Activated T-helper 17 cell treated with anti-CD3 and anti-CD28 coated beads, Interleukin-2, amount 50 U/mL, for 72 hours (primary cell): ENCODE results near the gene DAPK3. TPM values are rescaled to one million over a fixed set of nuclear protein-coding genes. Genes with fewer than 3 reads are reported as not detected.
"Not testable (repeated sequence)": the region's sequence is repeated elsewhere in the genome, so short reads cannot be mapped to it uniquely, and the experiment has no call there.

Experiments
- ATAC-seq: fragments of 150-1000 bp; cut with Tn5 transposase; replicated peaks from 2 replicates; pipeline ENCODE4 v1.10.0; 2021; ENCODE audit warnings: mild to moderate bottlenecking, moderate library complexity
- H3K27ac Mint-ChIP-seq: one replicate; pipeline ENCODE4 v1.8.0; 2022; ENCODE audit warnings: mixed read lengths
- H3K27me3 Mint-ChIP-seq: one replicate; pipeline ENCODE4 v1.8.0; 2022; ENCODE audit warnings: mixed read lengths
- H3K36me3 Mint-ChIP-seq: one replicate; pipeline ENCODE4 v1.8.0; 2022; ENCODE audit warnings: low read depth, mild to moderate bottlenecking, mixed read lengths
- H3K4me1 Mint-ChIP-seq: one replicate; pipeline ENCODE4 v1.8.0; 2022; ENCODE audit warnings: mixed read lengths
- H3K4me3 Mint-ChIP-seq: one replicate; pipeline ENCODE4 v1.8.0; 2022; ENCODE audit warnings: mild to moderate bottlenecking, mixed read lengths
- H3K9me3 Mint-ChIP-seq: one replicate; pipeline ENCODE4 v1.8.0; 2022; ENCODE audit warnings: mixed read lengths
- total RNA-seq, 2 donors: library from RNA; stranded (reverse); gene quantifications; one replicate each; pipeline ENCODE4 v1.2.3, GENCODE V29; 2022

Gene DAPK3
- total RNA-seq, 2 donors from 2014 or later, result 37.5 to 40.6 TPM

DNA sequence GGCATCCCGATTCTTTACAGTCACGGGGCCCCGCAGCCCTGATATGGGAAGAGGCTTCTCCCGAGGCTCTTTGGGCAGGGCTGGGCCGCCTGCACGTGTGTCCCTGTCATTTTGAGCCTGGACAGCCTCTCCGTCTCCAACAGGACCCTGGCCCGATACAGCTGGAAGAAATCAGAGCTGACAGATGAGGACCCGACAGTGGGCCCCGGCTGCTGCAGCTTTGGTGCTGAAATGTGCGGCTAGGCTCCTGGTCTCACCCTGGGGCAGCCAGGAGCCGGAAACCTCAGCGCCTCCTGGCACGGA, 39.9 kb upstream of the DAPK3 start:
- peaks cover 23% of the 10 kb centered on the region for H3K36me3 Mint-ChIP-seq
- H3K27ac Mint-ChIP-seq, result no peak overlapping the region
- no peak for ATAC-seq
- H3K4me1 Mint-ChIP-seq, result peaks cover 11% of the 10 kb centered on the region
- H3K4me3 Mint-ChIP-seq, result peak overlapping the region; percentile 16
- H3K27me3 Mint-ChIP-seq, result no peaks in the 10 kb centered on the region
- H3K9me3 Mint-ChIP-seq, result no peaks in the 10 kb centered on the region

DNA sequence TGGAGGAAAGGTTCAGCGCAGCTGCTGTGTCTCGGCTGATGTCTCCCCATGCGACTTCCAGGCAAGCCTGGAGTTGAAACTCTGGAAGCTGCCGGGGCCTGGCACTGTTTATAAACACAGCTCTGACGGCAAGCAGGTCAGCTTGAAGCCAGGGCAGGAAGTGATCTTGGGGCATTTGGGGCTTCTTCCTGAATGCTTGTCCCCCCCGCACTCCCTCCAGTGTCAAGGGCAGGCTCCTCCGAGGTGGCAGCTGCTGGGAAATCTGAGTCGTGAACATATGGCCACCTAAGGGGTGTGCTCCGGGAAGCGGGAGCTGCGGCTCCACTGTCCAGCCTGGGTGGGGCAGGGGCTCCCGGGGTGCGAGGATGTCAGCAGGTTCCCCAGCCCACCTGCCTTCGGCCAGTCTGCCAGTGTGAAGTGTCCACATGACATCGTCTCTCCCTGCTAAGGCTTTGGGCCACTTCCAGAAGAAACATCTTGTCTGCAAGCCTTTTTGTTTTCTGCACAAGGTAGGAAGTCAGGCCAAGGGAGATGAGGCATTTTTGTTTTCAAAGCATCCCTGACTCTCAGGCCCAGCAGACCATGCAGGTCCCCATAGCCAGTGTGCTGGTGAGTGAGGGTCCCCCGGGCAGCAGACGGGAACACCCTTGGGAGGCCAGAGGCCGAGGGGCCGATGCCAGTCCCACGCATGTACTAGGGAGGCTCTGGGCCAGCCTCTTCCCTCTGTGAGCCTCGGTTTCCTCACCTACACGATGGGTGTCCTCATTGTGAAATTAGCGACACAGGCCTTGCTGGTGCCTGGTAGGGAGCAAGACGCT, 39.3 kb upstream of the DAPK3 start:
- H3K27ac Mint-ChIP-seq, result peak overlapping the region; percentile 93
- no peaks in the 10 kb centered on the region for H3K27me3 Mint-ChIP-seq
- ATAC-seq, result no peak
- peak overlapping the region; percentile 85 for H3K4me3 Mint-ChIP-seq
- H3K4me1 Mint-ChIP-seq, result peaks cover 11% of the 10 kb centered on the region
- H3K36me3 Mint-ChIP-seq, result peaks cover 19% of the 10 kb centered on the region
- H3K9me3 Mint-ChIP-seq, result no peaks in the 10 kb centered on the region

DNA sequence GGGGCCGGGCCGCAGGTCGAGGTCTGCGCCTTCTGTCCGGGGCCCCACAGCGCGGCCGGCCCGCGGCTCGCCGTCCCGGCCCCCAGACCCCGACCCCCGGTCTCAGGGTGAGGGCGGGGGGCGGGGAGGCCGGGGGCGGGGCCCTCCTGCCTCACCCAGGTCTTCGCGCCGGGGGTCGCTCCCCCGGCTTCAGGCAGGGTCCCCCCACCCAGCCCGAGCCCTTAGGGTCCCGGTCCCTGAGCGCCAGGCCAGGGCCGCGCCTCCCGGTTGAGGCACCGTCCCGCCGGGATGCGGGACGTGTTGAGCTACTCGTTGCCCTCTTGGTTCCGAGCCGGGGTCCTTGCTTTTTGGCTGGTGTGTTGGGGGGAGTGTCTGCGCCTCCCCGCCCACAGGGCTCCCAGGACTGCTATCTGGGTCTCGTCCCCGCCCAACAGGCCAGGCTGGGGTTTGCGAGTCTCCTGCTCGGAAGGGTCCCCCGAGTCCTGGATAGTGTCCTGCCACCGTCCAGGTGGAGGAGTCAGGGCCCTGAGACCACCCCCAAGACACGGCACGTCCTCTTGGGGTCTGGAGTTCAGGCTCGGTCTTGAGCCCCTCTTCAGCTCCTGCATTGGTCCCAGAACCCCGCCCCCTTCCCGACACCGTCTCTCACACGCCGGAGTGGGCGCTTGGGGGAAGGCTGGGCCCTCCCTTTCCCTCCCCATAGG, 37.1 kb upstream of the DAPK3 start:
- no peak for ATAC-seq
- peaks cover 10% of the 10 kb centered on the region for H3K4me1 Mint-ChIP-seq
- H3K27ac Mint-ChIP-seq, result peak overlapping the region; percentile 93
- peaks cover 14% of the 10 kb centered on the region for H3K36me3 Mint-ChIP-seq
- peak overlapping the region; percentile 85 for H3K4me3 Mint-ChIP-seq
- H3K9me3 Mint-ChIP-seq, result no peaks in the 10 kb centered on the region
- H3K27me3 Mint-ChIP-seq, result no peaks in the 10 kb centered on the region

DNA sequence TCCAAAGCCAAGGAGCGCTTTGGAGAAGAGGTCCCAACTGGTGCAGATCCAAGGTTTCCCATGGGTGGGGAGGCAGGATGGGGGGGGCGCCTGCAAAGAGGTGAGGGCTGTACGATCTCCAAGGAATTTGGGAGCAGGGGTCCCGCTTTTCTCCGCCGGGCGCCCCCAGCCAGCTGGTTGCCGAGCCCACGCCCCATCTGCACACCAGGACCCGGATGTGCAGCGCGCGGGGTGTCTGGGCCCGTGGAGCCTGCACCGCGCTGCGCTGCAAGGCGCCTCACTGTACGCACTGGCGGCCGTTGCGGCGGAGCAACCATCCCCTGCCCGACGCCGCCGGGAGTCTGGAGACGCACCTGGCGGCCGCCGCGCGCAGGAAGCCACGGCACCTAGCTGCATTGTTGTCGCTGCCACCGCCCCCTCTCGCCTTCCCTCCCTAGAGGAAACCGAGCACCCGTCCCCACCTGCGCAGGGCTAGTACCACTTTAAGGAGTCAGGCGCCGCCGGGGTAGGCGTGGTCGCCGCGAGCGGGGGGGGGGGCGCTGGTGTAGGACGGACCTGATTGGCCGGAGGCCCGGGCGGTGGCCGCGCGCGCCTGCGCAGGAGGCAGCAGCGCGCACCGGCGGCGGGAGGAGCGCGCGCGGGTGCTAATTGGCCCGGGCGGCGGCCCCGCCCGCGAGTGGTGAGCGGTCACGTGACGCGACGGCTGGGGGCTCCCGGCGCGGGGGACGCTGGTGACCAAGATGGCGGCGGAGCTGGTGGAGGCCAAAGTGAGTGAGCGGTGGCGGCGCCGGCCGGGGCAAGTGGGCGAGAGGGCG, 36.3 kb upstream of the DAPK3 start, which contains the start of gene PIAS4:
Gene PIAS4, plus strand, starts transcription at position 716 of the 815 bp plus-strand sequence. Its CDS starts 25 bp downstream, at position 741.
- H3K9me3 Mint-ChIP-seq, result no peaks in the 10 kb centered on the region
- H3K27ac Mint-ChIP-seq, result peak within 1 kb of the TSS; percentile 93
- H3K4me3 Mint-ChIP-seq, result peak within 1 kb of the TSS; percentile 85
- peak; percentile 95 for ATAC-seq
- H3K27me3 Mint-ChIP-seq, result no peaks in the 10 kb centered on the region
- peaks cover 7% of the 10 kb centered on the region for H3K36me3 Mint-ChIP-seq
- peaks cover 8% of the 10 kb centered on the region for H3K4me1 Mint-ChIP-seq

DNA sequence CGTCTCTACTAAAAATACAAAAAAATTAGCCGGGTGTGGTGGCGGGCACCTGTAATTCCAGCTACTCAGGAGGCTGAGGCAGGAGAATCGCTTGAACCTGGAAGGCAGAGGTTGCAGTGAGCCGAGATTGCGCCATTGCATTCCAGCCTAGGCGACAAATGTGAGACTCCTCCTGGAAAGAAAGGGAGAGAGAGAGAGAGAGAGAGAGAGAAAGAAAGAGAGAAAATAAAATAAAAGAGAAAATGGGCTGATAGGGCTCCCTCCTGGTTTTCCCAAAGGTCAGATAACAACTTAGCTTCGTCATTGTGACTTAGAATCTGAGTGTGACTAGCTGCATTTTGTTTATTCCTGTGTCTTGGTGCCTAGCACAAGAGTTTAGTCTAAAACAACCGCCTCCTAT, 34.5 kb upstream of the DAPK3 start:
- H3K4me1 Mint-ChIP-seq, H3K27ac Mint-ChIP-seq, H3K36me3 Mint-ChIP-seq, H3K9me3 Mint-ChIP-seq, H3K27me3 Mint-ChIP-seq, ATAC-seq: not testable (repeated sequence)
- peak overlapping the region; percentile 21 for H3K4me3 Mint-ChIP-seq

GRCh38 chr19:4000798-4001197, 29.9 kb upstream of the DAPK3 start:
- not testable (repeated sequence) for H3K27me3 Mint-ChIP-seq, H3K9me3 Mint-ChIP-seq, H3K27ac Mint-ChIP-seq, H3K36me3 Mint-ChIP-seq, H3K4me3 Mint-ChIP-seq, ATAC-seq, H3K4me1 Mint-ChIP-seq

GRCh38 chr19:3998667-3999412, 27.9 kb upstream of the DAPK3 start:
- H3K4me3 Mint-ChIP-seq, H3K27me3 Mint-ChIP-seq, H3K4me1 Mint-ChIP-seq, ATAC-seq, H3K9me3 Mint-ChIP-seq, H3K36me3 Mint-ChIP-seq, H3K27ac Mint-ChIP-seq: not testable (repeated sequence)

- Mint-ChIP-seq H3K27ac (no peak overlapping the region), H3K27me3 (no peaks in the 10 kb centered on the region), H3K36me3 (no peaks in the 10 kb centered on the region), H3K4me1 (peaks cover 4% of the 10 kb centered on the region), H3K9me3 (no peaks in the 10 kb centered on the region), H3K4me3 (no peak overlapping the region)
- ATAC-seq, result no peak
These were observed 24.7 kb upstream of the DAPK3 start for GRCh38 chr19:3995607-3996006.

DNA sequence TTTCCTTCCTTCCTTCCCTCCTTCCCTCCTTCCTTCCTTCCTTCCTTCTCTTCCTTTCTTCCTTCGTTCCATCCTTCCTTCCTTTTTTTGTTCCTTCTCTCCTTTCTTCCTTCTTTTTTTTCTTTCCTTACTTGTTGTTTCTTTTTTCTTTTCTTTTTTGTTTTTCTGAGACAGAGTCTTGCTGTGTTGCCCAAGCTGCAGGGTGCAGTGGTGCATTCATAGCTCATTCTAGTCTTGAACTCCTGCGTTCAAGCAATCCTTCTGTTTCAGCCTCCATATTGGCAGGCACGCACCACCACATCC, 19.9 kb upstream of the DAPK3 start:
- no peak for ATAC-seq
- Mint-ChIP-seq H3K36me3 (no peaks in the 10 kb centered on the region), H3K4me1 (peaks cover 14% of the 10 kb centered on the region), H3K27ac (peak overlapping the region; percentile 91), H3K27me3 (no peaks in the 10 kb centered on the region), H3K4me3 (peak overlapping the region; percentile 90), H3K9me3 (no peaks in the 10 kb centered on the region)

GRCh38 chr19:3987619-3988371, 16.9 kb upstream of the DAPK3 start:
- H3K4me1 Mint-ChIP-seq, result peaks cover 26% of the 10 kb centered on the region
- ATAC-seq, result peak; percentile 22
- no peaks in the 10 kb centered on the region for H3K27me3 Mint-ChIP-seq
- H3K27ac Mint-ChIP-seq, result peak overlapping the region; percentile 71
- no peaks in the 10 kb centered on the region for H3K9me3 Mint-ChIP-seq
- H3K36me3 Mint-ChIP-seq, result peaks cover 28% of the 10 kb centered on the region
- H3K4me3 Mint-ChIP-seq, result peak overlapping the region; percentile 98

- Mint-ChIP-seq H3K36me3 (peaks cover 42% of the 10 kb centered on the region), H3K9me3 (no peaks in the 10 kb centered on the region), H3K4me1 (peaks cover 29% of the 10 kb centered on the region), H3K27ac (peak overlapping the region; percentile 97), H3K4me3 (peak overlapping the region; percentile 98), H3K27me3 (no peaks in the 10 kb centered on the region)
- peak; percentile 41 for ATAC-seq
These were observed 15.6 kb upstream of the DAPK3 start for GRCh38 chr19:3986260-3987041.

GRCh38 chr19:3985643-3986259, 14.9 kb upstream of the DAPK3 start:
- peaks cover 49% of the 10 kb centered on the region for H3K36me3 Mint-ChIP-seq
- H3K9me3 Mint-ChIP-seq, result no peaks in the 10 kb centered on the region
- H3K27me3 Mint-ChIP-seq, result no peaks in the 10 kb centered on the region
- peak overlapping the region; percentile 98 for H3K4me3 Mint-ChIP-seq
- no peak for ATAC-seq
- H3K4me1 Mint-ChIP-seq, result peaks cover 31% of the 10 kb centered on the region
- peak overlapping the region; percentile 97 for H3K27ac Mint-ChIP-seq
